SK-N-MC (cell line): ENCODE measurements around the gene COL5A2.

Source experiments
- EZH2 ChIP-seq: fragments of 200-600 bp; sonication (generic); IDR thresholded peaks from one replicate; pipeline ENCODE4 v1.6.1; 2017; ENCODE audit warnings: antibody characterized with exemption
- POLR2AphosphoS5 ChIP-seq: IDR thresholded peaks from 2 replicates; pipeline ENCODE4 v1.6.1; 2012; ENCODE audit warnings: mild to moderate bottlenecking, low read depth, low read length, borderline replicate concordance

DNA sequence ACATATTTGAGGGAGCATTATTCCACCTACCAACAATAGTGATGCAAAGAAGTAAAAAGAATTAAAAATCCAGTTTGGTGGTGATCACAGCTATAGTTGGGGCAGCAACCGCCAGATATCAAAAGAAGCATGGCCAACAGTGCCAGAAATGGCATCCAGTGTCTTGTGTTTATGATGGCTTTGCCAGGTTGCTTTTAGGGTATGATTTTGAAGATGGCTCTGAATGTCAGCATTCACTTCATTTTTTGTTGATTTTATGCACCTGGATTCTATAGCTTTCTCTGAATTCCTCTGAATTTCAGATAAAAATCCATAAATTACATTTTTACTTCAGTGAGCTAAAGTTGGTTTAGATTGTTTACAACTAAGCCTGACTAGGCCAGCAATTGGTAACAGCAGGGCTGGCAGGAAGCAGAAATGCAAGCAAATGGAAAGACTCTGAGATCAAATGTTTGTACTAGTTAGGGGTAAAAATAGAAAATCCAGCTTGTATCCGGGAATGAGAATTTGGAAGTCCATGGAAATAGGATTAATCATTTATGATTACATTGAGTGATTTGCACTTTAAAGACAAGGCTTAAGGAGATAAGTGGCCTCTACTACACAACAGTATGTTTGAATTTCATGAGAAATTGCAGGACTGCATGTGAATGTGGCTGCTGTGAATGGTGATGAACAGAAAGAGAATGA is 165.0 kb downstream of the COL5A2 start:
- TF ChIP-seq EZH2 (no peak), POLR2AphosphoS5 (no peak)
